ENCODE data around the gene MEGF9.

MEGF9 gene

GRCh38 chr9:120621941-120622340, 92.3 kb downstream of the MEGF9 start:
- H3K9ac ChIP-seq (ENCODE audit: low read depth, low read length) = no peak overlapping the region

GRCh38 chr9:120619751-120620655, 94.3 kb downstream of the MEGF9 start:
- Histone ChIP-seq H3K9me3 (ENCODE audit: control insufficient read depth, insufficient read depth, low read length) (no peaks in the 10 kb centered on the region), H3K27ac (ENCODE audit: low read depth, low read length) (no peak overlapping the region), H3K4me1 (ENCODE audit: control insufficient read depth, insufficient read depth, low read length) (peaks cover 6% of the 10 kb centered on the region), H3K36me3 (ENCODE audit: control insufficient read depth, insufficient read depth, low read length) (no peaks in the 10 kb centered on the region), H3K9ac (ENCODE audit: low read depth, low read length) (no peak overlapping the region), H3K4me3 (ENCODE audit: low read depth, low read length) (no peak overlapping the region), H3K27me3 (ENCODE audit: control insufficient read depth, insufficient read depth, low read length) (no peaks in the 10 kb centered on the region)

More at GRCh38 chr9:120621941-120622340, 92.3 kb downstream of the MEGF9 start:
- Histone ChIP-seq H3K27ac (ENCODE audit: low read depth, low read length) (no peak overlapping the region), H3K27me3 (ENCODE audit: control insufficient read depth, insufficient read depth, low read length) (no peaks in the 10 kb centered on the region), H3K4me1 (ENCODE audit: control insufficient read depth, insufficient read depth, low read length) (peaks cover 6% of the 10 kb centered on the region), H3K9me3 (ENCODE audit: control insufficient read depth, insufficient read depth, low read length) (no peaks in the 10 kb centered on the region), H3K4me3 (ENCODE audit: low read depth, low read length) (no peak overlapping the region), H3K36me3 (ENCODE audit: control insufficient read depth, insufficient read depth, low read length) (no peaks in the 10 kb centered on the region)

GRCh38 chr9:120616966-120617935, 97.0 kb downstream of the MEGF9 start:
- Histone ChIP-seq H3K27ac (ENCODE audit: low read depth, low read length) (no peak overlapping the region), H3K36me3 (ENCODE audit: control insufficient read depth, insufficient read depth, low read length) (no peaks in the 10 kb centered on the region), H3K9ac (ENCODE audit: low read depth, low read length) (no peak overlapping the region), H3K9me3 (ENCODE audit: control insufficient read depth, insufficient read depth, low read length) (no peaks in the 10 kb centered on the region), H3K27me3 (ENCODE audit: control insufficient read depth, insufficient read depth, low read length) (no peaks in the 10 kb centered on the region), H3K4me3 (ENCODE audit: low read depth, low read length) (no peak overlapping the region), H3K4me1 (ENCODE audit: control insufficient read depth, insufficient read depth, low read length) (peaks cover 6% of the 10 kb centered on the region)

GRCh38 chr9:120612218-120612617, 102.1 kb downstream of the MEGF9 start:
- H3K27me3 ChIP-seq (ENCODE audit: control insufficient read depth, insufficient read depth, low read length) = no peaks in the 10 kb centered on the region
- no peak overlapping the region for H3K9ac ChIP-seq (ENCODE audit: low read depth, low read length)
- H3K9me3 ChIP-seq (ENCODE audit: control insufficient read depth, insufficient read depth, low read length) = no peaks in the 10 kb centered on the region
- no peak overlapping the region for H3K27ac ChIP-seq (ENCODE audit: low read depth, low read length)
- H3K4me3 ChIP-seq (ENCODE audit: low read depth, low read length) = no peak overlapping the region
- H3K36me3 ChIP-seq (ENCODE audit: control insufficient read depth, insufficient read depth, low read length) = no peaks in the 10 kb centered on the region
- H3K4me1 ChIP-seq (ENCODE audit: control insufficient read depth, insufficient read depth, low read length) = no peaks in the 10 kb centered on the region

GRCh38 chr9:120611690-120612068, 102.6 kb downstream of the MEGF9 start:
- no peaks in the 10 kb centered on the region for H3K36me3 ChIP-seq (ENCODE audit: control insufficient read depth, insufficient read depth, low read length)
- H3K9me3 ChIP-seq (ENCODE audit: control insufficient read depth, insufficient read depth, low read length) = no peaks in the 10 kb centered on the region
- H3K27ac ChIP-seq (ENCODE audit: low read depth, low read length) = no peak overlapping the region
- no peak overlapping the region for H3K4me3 ChIP-seq (ENCODE audit: low read depth, low read length)
- H3K9ac ChIP-seq (ENCODE audit: low read depth, low read length) = no peak overlapping the region
- no peaks in the 10 kb centered on the region for H3K4me1 ChIP-seq (ENCODE audit: control insufficient read depth, insufficient read depth, low read length)
- no peaks in the 10 kb centered on the region for H3K27me3 ChIP-seq (ENCODE audit: control insufficient read depth, insufficient read depth, low read length)

- Histone ChIP-seq H3K36me3 (ENCODE audit: control insufficient read depth, insufficient read depth, low read length) (no peaks in the 10 kb centered on the region), H3K9me3 (ENCODE audit: control insufficient read depth, insufficient read depth, low read length) (no peaks in the 10 kb centered on the region), H3K4me3 (ENCODE audit: low read depth, low read length) (no peak overlapping the region), H3K27me3 (ENCODE audit: control insufficient read depth, insufficient read depth, low read length) (no peaks in the 10 kb centered on the region), H3K4me1 (ENCODE audit: control insufficient read depth, insufficient read depth, low read length) (no peaks in the 10 kb centered on the region), H3K27ac (ENCODE audit: low read depth, low read length) (no peak overlapping the region), H3K9ac (ENCODE audit: low read depth, low read length) (no peak overlapping the region)
Observed at GRCh38 chr9:120610975-120611689, 103.1 kb downstream of the MEGF9 start.

GRCh38 chr9:120609636-120610035, 104.6 kb downstream of the MEGF9 start:
- H3K27ac ChIP-seq (ENCODE audit: low read depth, low read length) = no peak overlapping the region
- no peak overlapping the region for H3K9ac ChIP-seq (ENCODE audit: low read depth, low read length)
- no peaks in the 10 kb centered on the region for H3K36me3 ChIP-seq (ENCODE audit: control insufficient read depth, insufficient read depth, low read length)

GRCh38 chr9:120608421-120608820, 105.8 kb downstream of the MEGF9 start:
- no peaks in the 10 kb centered on the region for H3K27me3 ChIP-seq (ENCODE audit: control insufficient read depth, insufficient read depth, low read length)
- no peaks in the 10 kb centered on the region for H3K4me1 ChIP-seq (ENCODE audit: control insufficient read depth, insufficient read depth, low read length)
- H3K36me3 ChIP-seq (ENCODE audit: control insufficient read depth, insufficient read depth, low read length) = no peaks in the 10 kb centered on the region
- H3K4me3 ChIP-seq (ENCODE audit: low read depth, low read length) = no peak overlapping the region
- H3K9ac ChIP-seq (ENCODE audit: low read depth, low read length) = no peak overlapping the region
- H3K27ac ChIP-seq (ENCODE audit: low read depth, low read length) = no peak overlapping the region
- no peaks in the 10 kb centered on the region for H3K9me3 ChIP-seq (ENCODE audit: control insufficient read depth, insufficient read depth, low read length)

More at GRCh38 chr9:120609636-120610035, 104.6 kb downstream of the MEGF9 start:
- no peaks in the 10 kb centered on the region for H3K4me1 ChIP-seq (ENCODE audit: control insufficient read depth, insufficient read depth, low read length)
- H3K4me3 ChIP-seq (ENCODE audit: low read depth, low read length) = no peak overlapping the region
- H3K27me3 ChIP-seq (ENCODE audit: control insufficient read depth, insufficient read depth, low read length) = no peaks in the 10 kb centered on the region
- H3K9me3 ChIP-seq (ENCODE audit: control insufficient read depth, insufficient read depth, low read length) = no peaks in the 10 kb centered on the region

GRCh38 chr9:120603591-120603990, 110.7 kb downstream of the MEGF9 start:
- Histone ChIP-seq H3K9me3 (ENCODE audit: control insufficient read depth, insufficient read depth, low read length) (no peaks in the 10 kb centered on the region), H3K36me3 (ENCODE audit: control insufficient read depth, insufficient read depth, low read length) (no peaks in the 10 kb centered on the region), H3K4me1 (ENCODE audit: control insufficient read depth, insufficient read depth, low read length) (no peaks in the 10 kb centered on the region), H3K27me3 (ENCODE audit: control insufficient read depth, insufficient read depth, low read length) (no peaks in the 10 kb centered on the region), H3K27ac (ENCODE audit: low read depth, low read length) (no peak overlapping the region), H3K9ac (ENCODE audit: low read depth, low read length) (no peak overlapping the region), H3K4me3 (ENCODE audit: low read depth, low read length) (no peak overlapping the region)

- H3K9me3 ChIP-seq (ENCODE audit: control insufficient read depth, insufficient read depth, low read length) = no peaks in the 10 kb centered on the region
- H3K27ac ChIP-seq (ENCODE audit: low read depth, low read length) = no peak overlapping the region
- H3K4me3 ChIP-seq (ENCODE audit: low read depth, low read length) = no peak overlapping the region
- H3K27me3 ChIP-seq (ENCODE audit: control insufficient read depth, insufficient read depth, low read length) = no peaks in the 10 kb centered on the region
- no peaks in the 10 kb centered on the region for H3K36me3 ChIP-seq (ENCODE audit: control insufficient read depth, insufficient read depth, low read length)
- H3K9ac ChIP-seq (ENCODE audit: low read depth, low read length) = no peak overlapping the region
- no peaks in the 10 kb centered on the region for H3K4me1 ChIP-seq (ENCODE audit: control insufficient read depth, insufficient read depth, low read length)
Observed at GRCh38 chr9:120603010-120603409, 111.3 kb downstream of the MEGF9 start.
